Measurements from ENCODE around the gene AMDHD2. TPM values are rescaled to one million over a fixed set of nuclear protein-coding genes. Genes with fewer than 3 reads are reported as not detected.

AMDHD2 gene
- total and polyA plus RNA-seq, 2 of the 8 experiments (the other 6 are each of a cell fraction or from before 2014, with no cell fraction given) = 43.0 to 54.6 TPM

- TF ChIP-seq GABPA (IDR thresholded peaks at IDR 0.05; ENCODE audit: borderline replicate concordance, insufficient read depth, low read length) (no peak), POU5F1 (IDR thresholded peaks at IDR 0.05; ENCODE audit: low read depth, low read length) (no peak), BACH1 (IDR thresholded peaks at IDR 0.05; ENCODE audit: low read length) (no peak), CBX8 (IDR thresholded peaks at IDR 0.05; ENCODE audit: borderline replicate concordance, low read depth, low read length) (no peak), KDM1A (IDR thresholded peaks at IDR 0.05; ENCODE audit: borderline replicate concordance, low read length) (no peak)
These were observed 14.5 kb upstream of the AMDHD2 start (continued) for GRCh38 chr16:2505695-2506094.

All from H1 (cell line).